HG02938 (cell line): Measurements from ENCODE around the gene RNF224.
A peak's percentile ranks its signal among the peaks of the same experiment; 100 is the strongest.

Source experiments
- ATAC-seq: cut with Tn5 transposase; IDR thresholded peaks from one replicate; pipeline ENCODE4 v1.9.1; 2021; ENCODE audit warnings: mild to moderate bottlenecking, moderate library complexity; ENCODE audit not compliant: unreplicated experiment

The RNF224 gene

GRCh38 chr9:137213160-137214060, 13.9 kb upstream of the RNF224 start:
- no peak for ATAC-seq

- no peak for ATAC-seq
Measured at GRCh38 chr9:137214620-137215019, 12.7 kb upstream of the RNF224 start.

- no peak for ATAC-seq
Measured at GRCh38 chr9:137215196-137215986, 11.9 kb upstream of the RNF224 start.

DNA sequence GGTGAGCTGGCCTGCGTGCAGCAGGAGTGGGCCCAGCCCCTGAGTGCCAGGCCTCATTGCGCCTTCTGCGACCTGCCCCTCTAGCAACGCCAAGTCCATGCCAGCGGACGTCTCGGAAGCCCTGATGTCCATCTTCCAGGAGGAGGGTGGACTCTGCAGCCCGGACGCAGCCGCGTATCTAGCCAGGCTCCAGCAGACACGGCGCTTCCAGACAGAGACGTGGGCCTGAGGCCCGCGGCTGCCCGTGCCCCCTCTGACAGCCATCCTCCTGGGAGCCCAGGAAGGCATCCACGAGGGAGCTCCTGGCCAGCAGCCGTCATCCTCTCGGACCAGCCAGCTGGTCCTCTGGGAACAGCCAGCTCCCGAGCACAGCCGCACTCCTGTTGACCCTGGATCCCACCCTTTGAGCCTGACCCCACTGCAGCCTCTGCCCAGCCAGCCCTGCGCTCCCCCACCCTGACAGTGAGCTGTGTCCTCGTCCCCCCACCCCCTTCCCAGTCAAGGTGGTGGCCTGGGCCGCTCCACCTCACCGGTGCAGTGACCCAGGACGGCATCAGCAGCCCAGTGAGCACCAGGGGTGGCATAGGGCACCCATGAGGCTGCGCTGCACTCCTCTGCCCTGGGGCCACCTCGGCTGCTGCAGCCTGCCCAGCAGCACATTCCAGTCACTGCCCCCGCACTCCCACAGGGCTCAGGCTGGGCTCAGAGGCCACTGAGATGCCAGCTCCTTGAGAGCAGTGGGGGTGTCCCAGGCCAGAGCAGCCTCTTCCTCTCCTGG, 10.9 kb upstream of the RNF224 start:
- ATAC-seq, result no peak

DNA sequence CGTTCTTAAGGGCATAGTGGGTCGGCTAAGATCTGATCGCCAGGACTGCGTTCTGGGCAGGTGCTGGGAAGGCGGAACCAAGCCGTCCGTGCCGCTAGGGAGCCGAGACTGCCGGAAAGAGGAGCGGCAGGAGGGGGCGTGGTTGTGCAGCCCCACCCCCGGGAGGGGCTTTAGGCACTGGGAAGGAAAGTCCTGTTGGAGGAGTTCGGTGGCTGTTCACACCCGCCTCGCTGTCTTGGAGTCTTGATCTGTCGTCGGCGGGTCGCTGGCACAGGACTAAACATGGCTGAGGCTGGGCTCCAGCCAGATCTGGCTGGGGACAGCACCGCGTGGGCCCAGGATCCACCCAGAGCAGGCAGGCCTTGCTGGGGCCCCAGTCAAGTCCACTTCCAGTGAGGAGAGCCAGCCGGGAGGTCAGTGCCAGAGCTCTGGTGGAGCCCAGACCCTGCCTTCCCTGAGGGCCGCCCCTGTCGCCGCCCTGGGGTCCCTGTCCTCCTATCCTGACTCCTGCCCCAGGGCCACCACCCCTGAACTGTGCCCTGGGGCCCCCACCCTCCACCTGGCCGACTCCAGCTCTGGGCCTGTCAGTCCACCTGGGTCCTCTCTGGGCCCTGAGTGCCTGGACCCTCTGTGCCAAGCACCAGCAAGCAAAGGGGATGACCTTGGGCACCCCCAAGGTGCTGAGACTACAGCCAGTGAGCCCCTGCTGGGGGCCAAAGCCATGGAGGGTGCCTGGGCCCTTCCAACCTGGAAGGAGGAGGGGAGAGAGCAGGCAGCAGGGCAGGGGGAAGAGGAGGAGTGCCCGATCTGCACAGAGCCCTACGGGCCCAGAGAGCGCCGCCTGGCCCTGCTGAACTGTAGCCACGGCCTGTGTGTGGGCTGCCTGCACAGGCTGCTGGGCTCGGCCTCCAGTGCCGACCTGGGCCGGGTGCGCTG, 9.8 kb upstream of the RNF224 start:
- ATAC-seq, result no peak

DNA sequence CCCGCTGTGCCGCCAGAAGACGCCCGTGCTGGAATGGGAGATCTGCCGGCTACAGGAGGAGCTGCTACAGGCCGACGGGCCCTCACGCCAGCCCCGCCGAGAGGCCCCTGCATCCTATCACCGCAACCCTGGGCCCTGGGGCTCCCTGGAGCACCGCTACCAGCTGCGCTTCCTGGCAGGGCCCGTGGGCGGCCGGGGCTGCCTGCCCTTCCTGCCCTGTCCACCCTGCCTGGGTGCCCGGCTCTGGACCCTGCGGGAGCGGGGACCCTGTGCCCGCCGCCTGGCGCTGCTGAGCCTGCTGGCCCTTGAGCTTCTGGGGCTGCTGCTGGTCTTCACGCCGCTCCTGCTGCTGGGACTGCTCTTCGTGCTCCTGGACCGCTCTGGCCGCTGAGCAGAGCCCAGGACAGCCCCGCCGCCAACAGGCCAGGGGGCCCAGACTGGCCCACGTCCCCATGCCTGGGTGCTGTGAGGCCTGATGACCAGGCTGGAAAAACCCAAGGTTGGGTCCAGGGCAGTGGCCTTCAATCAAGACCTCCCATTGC, 9.0 kb upstream of the RNF224 start:
- no peak for ATAC-seq

- no peak for ATAC-seq
Measured at GRCh38 chr9:137218754-137219271, 8.5 kb upstream of the RNF224 start.

DNA sequence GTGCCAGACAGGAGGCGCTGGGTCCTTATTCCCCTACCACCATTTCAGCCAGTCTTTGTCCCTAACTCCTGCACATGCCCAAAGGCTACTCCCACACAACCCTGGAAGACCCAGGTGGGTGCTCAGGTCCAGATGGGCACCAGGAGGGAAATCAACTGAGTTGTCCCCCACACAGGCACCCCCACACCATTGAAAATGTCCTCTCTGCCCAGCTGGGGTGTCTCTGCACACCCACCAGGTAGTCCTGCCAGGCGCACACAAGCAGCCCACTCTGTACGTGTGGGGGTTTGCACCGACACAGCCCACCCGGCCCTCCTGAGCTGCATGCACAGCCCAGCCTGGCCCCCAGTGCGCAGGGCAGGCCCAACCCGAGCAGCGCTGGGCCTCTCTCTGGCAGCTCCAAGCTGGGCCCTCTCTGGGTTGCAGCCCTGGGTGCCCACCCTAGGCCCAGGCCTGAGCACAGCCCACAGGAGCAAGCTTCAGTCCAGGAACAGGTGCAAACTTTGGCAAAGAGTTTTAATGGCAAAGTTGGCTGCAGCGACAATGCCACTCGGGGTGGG, 7.5 kb upstream of the RNF224 start:
- no peak for ATAC-seq

GRCh38 chr9:137220317-137221094, 6.8 kb upstream of the RNF224 start:
- no peak for ATAC-seq

GRCh38 chr9:137221095-137221505, 6.2 kb upstream of the RNF224 start:
- no peak for ATAC-seq

DNA sequence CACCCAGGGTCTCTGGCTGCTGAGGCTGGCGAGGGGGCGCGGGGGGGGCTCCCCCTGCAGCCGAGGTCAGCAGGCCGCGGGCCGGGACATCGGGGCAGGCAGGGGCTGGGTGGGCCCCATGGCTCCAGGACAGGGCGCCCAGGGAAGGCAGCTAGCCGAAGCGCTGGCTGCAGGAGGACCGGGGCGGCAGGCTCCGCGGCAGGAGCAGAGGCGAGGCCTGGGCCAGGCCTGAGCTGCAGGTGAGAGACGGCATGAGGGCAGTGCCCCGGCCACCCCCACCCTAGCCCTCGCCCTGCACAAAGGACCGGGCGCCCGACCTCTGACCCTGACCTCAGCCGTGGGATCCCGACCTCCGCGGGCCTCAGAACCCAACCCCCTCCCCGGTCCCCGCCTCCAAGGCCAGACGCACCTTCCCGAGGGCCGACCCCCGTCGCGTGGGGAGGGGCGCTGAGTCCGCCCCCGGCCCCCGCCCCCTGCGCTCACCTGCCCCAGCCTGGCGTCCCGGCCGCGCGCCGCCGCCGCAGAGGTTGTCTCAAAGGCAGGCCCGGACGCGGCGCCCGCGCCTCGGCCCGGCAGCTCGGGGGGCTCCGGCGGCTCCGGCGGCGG, 5.7 kb upstream of the RNF224 start:
- no peak for ATAC-seq

GRCh38 chr9:137222190-137223077, 4.9 kb upstream of the RNF224 start, which contains the start of gene RNF208:
Gene RNF208 (minus strand): TSS chr9:137222240. CDS start chr9:137221212, 1,028 bp downstream.
- ATAC-seq, result peak; percentile 2

DNA sequence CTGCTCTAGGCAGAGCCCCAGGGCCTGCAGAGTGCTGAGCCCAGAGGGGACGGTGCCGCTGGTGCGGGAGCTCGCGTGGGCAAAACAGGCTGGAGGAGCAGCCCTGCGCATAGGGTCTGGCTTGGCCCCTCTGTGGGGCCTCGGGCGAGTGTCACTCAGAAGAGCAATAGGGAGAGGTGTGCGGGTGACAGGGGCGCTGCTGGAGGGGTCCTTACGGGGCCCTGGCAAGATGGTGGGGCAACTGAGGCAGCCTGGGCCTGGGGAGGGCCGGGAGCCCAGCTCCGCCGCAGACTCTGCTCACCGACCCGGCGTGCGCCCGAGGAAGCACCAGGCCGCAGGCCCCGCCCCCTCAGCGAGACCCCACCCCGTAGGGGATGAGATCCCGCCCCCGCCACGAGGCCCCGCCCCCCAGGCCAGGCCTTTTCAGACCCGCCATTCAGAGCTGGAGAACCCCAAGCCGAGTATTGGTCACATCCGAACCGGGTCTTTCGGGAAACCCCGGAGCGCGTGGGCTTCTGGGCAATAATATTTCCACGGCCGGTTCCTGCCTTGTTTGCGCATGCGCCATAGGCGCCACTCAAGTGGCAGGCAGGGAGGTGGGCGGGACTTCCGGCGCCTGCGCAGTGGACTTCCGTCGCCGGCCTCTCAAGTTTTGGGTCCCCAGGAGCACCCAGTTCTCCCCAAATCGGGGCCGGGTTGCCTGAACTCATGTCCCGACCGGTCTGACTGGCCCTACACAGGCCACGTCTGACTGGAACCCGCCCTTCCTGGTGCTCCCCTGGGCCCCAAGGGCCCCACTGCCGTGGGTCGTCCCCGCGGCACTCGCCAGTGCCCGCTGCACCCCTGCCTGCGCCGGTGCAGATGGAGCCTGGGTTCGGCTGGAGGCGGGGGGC, 4.0 kb upstream of the RNF224 start:
- peak; percentile 74 for ATAC-seq

DNA sequence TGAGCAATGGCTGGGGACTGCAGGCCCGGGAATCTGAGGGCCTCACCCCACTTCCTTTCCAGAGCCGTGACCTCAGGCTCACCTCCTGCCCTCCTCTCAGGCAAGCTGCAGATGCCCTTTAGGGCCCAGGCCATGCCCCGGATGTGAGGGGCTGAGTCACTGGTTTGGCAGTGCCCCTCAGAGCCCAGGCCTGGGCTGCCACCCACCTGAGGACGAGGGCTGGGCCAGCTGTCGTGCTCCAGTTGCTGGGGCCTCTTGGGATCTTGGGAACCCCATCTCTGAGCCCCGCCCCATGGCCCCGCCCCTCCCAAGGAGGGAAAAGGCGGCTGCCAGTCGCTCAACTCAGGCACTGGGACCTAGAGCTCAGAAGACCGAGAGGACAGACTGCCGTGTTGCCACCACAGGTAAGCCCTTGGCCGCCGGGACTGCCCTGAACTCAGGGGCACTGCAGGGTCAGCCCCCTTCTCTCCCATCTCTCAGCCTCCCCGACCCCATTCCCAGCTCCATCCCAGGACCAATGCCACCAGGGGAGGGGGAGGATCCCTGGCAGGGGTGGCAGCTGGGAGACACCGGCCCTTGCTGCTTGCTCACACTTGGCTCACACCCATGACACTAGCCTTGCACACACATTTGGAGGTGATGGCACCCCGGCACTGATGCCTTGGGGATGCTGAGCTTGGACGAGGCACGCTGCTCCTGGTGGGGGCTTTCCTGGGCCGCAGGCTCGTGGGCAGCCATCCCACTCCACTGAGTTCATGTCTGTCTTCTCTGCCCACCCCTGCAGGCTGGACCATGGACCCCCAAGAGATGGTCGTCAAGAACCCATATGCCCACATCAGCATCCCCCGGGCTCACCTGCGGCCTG, 2.2 kb upstream of the RNF224 start, which contains the start of gene CYSRT1:
TSS of gene CYSRT1 (plus strand) at position 345 of the 865 bp plus-strand sequence. CDS start at position 793, 448 bp downstream.
- no peak for ATAC-seq
